Smooth muscle cell (in vitro differentiated cells): Measurements from ENCODE around the gene SLC38A3. TPM values are rescaled to one million over a fixed set of nuclear protein-coding genes. Genes with fewer than 3 reads are reported as not detected.

ENCODE experiments used
- DNase-seq: peaks from one replicate; lab custom pipeline; 2025; ENCODE audit not compliant: unreplicated experiment; lab: John Stamatoyannopoulos, UW
- H2AFZ ChIP-seq: fragments of 200-600 bp; sonication (generic); 2 replicates; pipeline ENCODE4 v1.6.0; 2016; ENCODE audit warnings: antibody characterized with exemption, low read depth, mild to moderate bottlenecking
- H3F3A ChIP-seq: fragments of 200-600 bp; sonication (generic); 2 replicates; pipeline ENCODE4 v1.6.0; 2017; ENCODE audit warnings: antibody characterized with exemption, low read depth
- H3K27ac ChIP-seq: fragments of 200-600 bp; sonication (generic); 2 replicates; pipeline ENCODE4 v1.5.1; 2016; ENCODE audit warnings: low read depth, mild to moderate bottlenecking
- H3K27me3 ChIP-seq: fragments of 200-600 bp; sonication (generic); 2 replicates; pipeline ENCODE4 v1.6.1; 2016; ENCODE audit warnings: low read depth, mild to moderate bottlenecking
- H3K36me3 ChIP-seq: fragments of 200-600 bp; sonication (generic); 2 replicates; pipeline ENCODE4 v1.5.1; 2016; ENCODE audit warnings: low read depth
- H3K4me1 ChIP-seq: fragments of 200-600 bp; sonication (generic); 2 replicates; pipeline ENCODE4 v1.5.1; 2016; ENCODE audit warnings: low read depth
- H3K4me2 ChIP-seq: fragments of 200-600 bp; sonication (generic); 2 replicates; pipeline ENCODE4 v1.6.0; 2016; ENCODE audit warnings: mild to moderate bottlenecking
- H3K4me3 ChIP-seq: fragments of 200-600 bp; sonication (generic); 2 replicates; pipeline ENCODE4 v1.5.1; 2016; ENCODE audit warnings: mild to moderate bottlenecking
- H3K79me2 ChIP-seq: fragments of 200-600 bp; sonication (generic); 2 replicates; pipeline ENCODE4 v1.6.0; 2016; ENCODE audit warnings: low read depth, mild to moderate bottlenecking
- H3K9ac ChIP-seq: fragments of 200-600 bp; sonication (generic); 2 replicates; pipeline ENCODE4 v1.6.0; 2016; ENCODE audit warnings: low read depth
- H3K9me3 ChIP-seq: fragments of 200-600 bp; sonication (generic); replicated peaks from 2 replicates; pipeline ENCODE4 v1.5.1; 2016; ENCODE audit warnings: low read depth
- H4K20me1 ChIP-seq: fragments of 200-600 bp; sonication (generic); 2 replicates; pipeline ENCODE4 v1.6.0; 2016; ENCODE audit warnings: low read depth
- WGBS: methylation state at CpG from one replicate; pipeline ENCODE4 v1.1.7; 2016; ENCODE audit warnings: low lambda C conversion rate; 5-methylcytosine and 5-hydroxymethylcytosine counted together
- polyA plus RNA-seq: library from polyadenylated mRNA; unstranded; fragments of >200 nt; fragmentation: Nextera tagmentation; extraction: Ambion mirVana; gene quantifications from 2 replicates; pipeline ENCODE4 v1.2.1, GENCODE V29; 2016
- total RNA-seq: library from RNA; depleted of rRNA; stranded (reverse); fragments of >200 nt; gene quantifications from 2 replicates; pipeline ENCODE4 v1.2.3, GENCODE V29; 2014
- TF ChIP-seq, protein P1 (sequence below): fragments of 200-600 bp; sonication (generic); IDR thresholded peaks from 2 replicates; pipeline ENCODE4 v1.5.1; 2017; ENCODE audit warnings: borderline replicate concordance, mild to moderate bottlenecking, antibody characterized with exemption; ENCODE audit not compliant: insufficient read depth, poor library complexity, severe bottlenecking

Gene SLC38A3
- total and polyA plus RNA-seq, 2 experiments from 2014 or later, result 0.58 to 3.5 TPM

DNA sequence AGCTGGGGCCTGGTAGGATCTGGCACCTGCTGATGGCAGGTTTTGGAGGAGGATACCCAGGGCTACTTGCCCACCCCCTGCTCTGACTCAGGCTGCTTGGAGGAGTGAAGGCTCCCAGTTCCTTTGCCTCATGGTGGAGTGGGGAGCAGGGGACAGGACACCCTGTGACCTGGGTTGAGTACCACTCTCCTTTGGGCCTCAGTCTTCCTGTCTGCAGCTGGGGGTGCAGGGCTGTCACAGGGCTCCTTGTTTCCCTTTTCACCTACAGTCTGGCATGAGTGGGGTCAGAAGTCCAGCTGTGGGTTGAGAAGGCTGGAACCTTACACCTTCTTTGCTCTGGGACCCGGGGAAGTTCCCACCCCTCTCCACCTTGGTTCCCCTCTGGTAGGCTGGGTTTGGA lies 35.2 kb upstream of the SLC38A3 start:
- Histone ChIP-seq H3F3A (no peaks in the 10 kb centered on the region), H3K4me2 (no peak overlapping the region), H3K4me1 (peaks cover 45% of the 10 kb centered on the region), H3K27me3 (no peaks in the 10 kb centered on the region), H3K9ac (no peak overlapping the region), H3K27ac (no peak overlapping the region), H3K36me3 (no peaks in the 10 kb centered on the region), H3K79me2 (no peaks in the 10 kb centered on the region), H4K20me1 (peaks cover 57% of the 10 kb centered on the region), H3K4me3 (no peak overlapping the region), H2AFZ (no peak overlapping the region), H3K9me3 (no peaks in the 10 kb centered on the region)
- TF ChIP-seq, protein P1, sequence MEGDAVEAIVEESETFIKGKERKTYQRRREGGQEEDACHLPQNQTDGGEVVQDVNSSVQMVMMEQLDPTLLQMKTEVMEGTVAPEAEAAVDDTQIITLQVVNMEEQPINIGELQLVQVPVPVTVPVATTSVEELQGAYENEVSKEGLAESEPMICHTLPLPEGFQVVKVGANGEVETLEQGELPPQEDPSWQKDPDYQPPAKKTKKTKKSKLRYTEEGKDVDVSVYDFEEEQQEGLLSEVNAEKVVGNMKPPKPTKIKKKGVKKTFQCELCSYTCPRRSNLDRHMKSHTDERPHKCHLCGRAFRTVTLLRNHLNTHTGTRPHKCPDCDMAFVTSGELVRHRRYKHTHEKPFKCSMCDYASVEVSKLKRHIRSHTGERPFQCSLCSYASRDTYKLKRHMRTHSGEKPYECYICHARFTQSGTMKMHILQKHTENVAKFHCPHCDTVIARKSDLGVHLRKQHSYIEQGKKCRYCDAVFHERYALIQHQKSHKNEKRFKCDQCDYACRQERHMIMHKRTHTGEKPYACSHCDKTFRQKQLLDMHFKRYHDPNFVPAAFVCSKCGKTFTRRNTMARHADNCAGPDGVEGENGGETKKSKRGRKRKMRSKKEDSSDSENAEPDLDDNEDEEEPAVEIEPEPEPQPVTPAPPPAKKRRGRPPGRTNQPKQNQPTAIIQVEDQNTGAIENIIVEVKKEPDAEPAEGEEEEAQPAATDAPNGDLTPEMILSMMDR, result no peak
- no peak for DNase-seq
- 100% methylated on average over 1 of the region's 1 CpG for WGBS

DNA sequence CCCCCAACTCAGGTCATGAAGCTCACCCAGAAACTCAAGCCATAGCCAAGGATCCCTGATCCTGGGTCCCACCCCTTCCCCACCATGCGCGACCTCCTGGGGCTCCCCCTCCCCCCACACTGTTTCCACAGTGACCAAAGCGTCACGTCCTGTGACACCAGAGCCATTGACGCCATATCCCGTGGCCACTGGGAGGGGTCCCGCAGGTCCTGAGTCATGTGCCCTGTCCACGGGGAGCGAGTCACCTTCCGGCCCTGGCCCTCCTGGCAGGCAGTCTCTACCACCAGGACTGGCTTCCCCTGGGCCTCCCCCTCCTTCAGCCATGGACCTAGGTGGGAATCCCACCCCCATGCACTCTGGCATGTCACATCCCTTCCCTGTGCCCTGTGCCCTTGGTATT lies 34.4 kb upstream of the SLC38A3 start:
- no peak overlapping the region for H3K4me2 ChIP-seq
- no peaks in the 10 kb centered on the region for H3K36me3 ChIP-seq
- H3K4me1 ChIP-seq, result peaks cover 42% of the 10 kb centered on the region
- no peak for DNase-seq
- no peaks in the 10 kb centered on the region for H3K27me3 ChIP-seq
- H3F3A ChIP-seq, result no peaks in the 10 kb centered on the region
- H3K9me3 ChIP-seq, result no peaks in the 10 kb centered on the region
- no peaks in the 10 kb centered on the region for H3K79me2 ChIP-seq
- H2AFZ ChIP-seq, result no peak overlapping the region
- H3K27ac ChIP-seq, result no peak overlapping the region
- no peak overlapping the region for H3K4me3 ChIP-seq
- TF ChIP-seq, protein P1, result no peak
- no peak overlapping the region for H3K9ac ChIP-seq
- 91% methylated on average over 10 of the region's 10 CpGs for WGBS
- H4K20me1 ChIP-seq, result peaks cover 52% of the 10 kb centered on the region

DNA sequence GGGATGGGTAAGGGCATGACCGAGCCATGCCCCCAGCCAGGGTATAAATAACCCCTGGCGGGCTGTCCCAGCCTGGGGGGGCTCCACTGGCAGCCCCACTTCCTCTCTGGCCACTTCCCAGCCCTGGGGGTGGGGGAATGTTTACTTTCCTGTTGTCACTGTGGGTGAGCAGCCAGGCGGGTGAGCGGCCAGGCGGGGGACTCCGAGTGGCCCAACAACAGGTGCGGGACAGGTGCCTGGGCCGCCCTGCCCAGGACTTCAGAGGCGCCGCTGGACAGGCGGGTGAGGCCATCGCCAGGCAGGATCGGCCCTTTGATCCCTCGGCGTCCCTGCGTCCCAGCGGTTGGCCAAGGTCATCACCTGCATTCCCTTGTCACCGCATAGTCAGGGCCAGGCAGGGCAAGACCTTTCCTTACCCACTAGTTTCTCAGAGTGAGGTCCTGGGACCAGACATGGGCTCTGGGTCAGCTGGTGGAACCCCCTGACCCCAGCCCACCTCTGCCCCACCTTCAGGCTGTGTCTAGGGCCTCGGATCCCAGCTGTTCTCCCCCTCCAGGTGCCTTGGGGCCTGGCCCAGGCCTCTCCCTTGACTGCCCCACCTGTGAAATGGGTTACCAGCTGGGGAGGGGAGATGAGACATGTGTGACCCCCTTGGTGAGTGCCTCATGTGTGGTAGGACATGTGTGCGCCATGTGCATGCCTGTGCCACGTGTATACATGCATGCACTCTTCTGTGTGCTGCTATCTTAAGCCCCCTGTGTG lies 33.4 kb upstream of the SLC38A3 start:
- peaks cover 33% of the 10 kb centered on the region for H3K4me1 ChIP-seq
- H3K4me2 ChIP-seq, result no peak overlapping the region
- H3K27ac ChIP-seq, result no peak overlapping the region
- H3K36me3 ChIP-seq, result no peaks in the 10 kb centered on the region
- no peaks in the 10 kb centered on the region for H3K9me3 ChIP-seq
- H2AFZ ChIP-seq, result no peak overlapping the region
- no peak for DNase-seq
- H3K27me3 ChIP-seq, result peaks cover under 1% of the 10 kb centered on the region
- 93% methylated on average over 21 of the region's 21 CpGs for WGBS
- no peak overlapping the region for H3K4me3 ChIP-seq
- peaks cover 43% of the 10 kb centered on the region for H4K20me1 ChIP-seq
- H3K9ac ChIP-seq, result no peak overlapping the region
- H3K79me2 ChIP-seq, result no peaks in the 10 kb centered on the region
- no peaks in the 10 kb centered on the region for H3F3A ChIP-seq
- TF ChIP-seq, protein P1, result no peak
